ENCODE measurements around the gene DENND4B.
A peak's percentile ranks its signal among the peaks of the same experiment; 100 is the strongest.

DENND4B gene

DNA sequence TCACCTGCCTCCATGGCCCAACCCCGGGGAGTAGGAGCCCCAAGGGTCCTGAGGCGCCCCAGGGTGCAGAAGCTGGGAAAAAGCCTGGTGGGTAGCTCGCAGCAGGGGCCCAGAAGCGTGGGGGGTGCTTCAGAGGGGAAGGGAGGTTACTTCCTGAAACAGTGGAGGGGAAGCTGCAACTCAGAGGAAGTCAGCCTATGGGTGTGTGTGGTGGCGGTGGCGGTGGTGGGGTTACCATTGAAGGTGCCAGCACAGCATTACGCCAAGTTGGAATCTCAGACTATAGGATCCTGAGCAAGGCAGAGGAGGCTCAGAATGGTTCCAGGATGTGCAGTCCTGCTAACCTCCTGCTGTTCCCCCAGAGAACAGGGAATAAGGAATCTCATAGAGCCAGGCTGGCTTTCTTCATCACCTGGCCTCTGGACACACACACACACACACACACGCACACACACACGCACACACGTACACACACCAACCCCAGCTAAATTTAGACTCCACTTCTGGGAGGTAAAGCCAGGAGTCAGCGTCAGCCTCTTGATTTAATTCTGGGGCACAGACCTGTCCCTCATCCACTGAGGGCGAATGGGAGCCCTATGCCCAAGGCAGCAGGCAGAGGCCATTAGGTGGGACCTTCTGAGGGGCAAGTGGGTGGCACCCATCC lies 1.3 kb downstream of the DENND4B start:
- DNase-seq (ENCODE audit: low read depth in 2 of 2) = peak; percentile 57 to 68

DNA sequence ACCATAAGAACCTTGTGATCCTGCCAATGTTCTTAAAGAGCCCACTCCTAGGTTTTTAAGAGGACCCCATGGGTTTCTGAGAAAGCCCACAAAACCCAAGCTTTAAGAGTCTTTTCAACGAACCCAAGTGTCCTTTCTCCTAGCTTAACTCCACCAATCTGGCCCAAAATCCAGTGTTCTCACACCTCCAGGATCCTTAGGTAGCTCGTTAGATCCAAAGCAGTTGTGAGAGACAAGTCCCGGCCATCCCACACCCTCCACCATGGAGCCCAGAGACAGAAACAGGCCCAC lies 1.7 kb downstream of the DENND4B start:
- no peak for DNase-seq (ENCODE audit: low read depth in 2 of 2)

DNA sequence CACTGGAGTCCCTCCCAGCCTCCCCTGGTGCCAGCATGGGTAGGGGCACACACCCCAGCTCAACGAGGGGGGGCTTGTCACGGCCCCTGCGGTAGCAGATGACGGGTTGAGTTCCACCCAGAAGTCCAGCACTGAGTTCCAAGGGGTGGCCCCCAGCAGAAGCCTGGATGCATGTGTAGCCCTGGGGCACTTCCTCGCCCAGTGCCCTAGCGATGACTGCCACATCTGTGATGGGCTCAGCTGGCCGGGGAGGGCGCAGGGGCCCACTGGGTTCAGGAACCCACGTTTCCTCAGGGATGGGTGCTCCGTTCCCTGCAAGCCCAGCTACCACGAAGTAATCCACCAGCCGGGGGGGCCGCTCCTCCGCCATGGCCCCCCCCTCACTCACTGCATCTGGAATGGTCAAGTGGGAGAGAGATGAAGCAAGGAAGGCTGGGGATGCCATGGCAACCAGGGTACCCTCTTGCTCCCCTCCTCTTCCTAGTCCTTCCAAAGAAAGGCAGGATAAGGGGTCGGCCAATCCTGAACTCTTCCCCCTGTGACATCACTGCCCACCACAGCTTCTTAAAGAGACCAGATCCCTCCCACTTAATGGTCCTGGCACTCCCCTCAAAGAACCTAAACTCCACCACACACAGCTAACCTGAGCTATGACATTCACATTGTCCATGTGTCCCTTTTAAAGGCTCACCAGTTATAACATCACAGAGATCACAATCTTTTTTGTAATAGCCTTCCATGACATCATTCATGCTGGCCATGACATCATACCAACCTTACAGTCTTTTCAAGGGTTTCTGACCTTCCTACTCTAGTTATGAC lies 2.3 kb downstream of the DENND4B start:
- no peak for DNase-seq (ENCODE audit: low read depth in 2 of 2)

GRCh38 chr1:153942766-153943549 lies 3.6 kb downstream of the DENND4B start:
- DNase-seq (ENCODE audit: low read depth in 2 of 2) = no peak

GRCh38 chr1:153941826-153942725 lies 4.4 kb downstream of the DENND4B start:
- DNase-seq (ENCODE audit: low read depth in 2 of 2) = no peak

- DNase-seq (ENCODE audit: low read depth in 2 of 2) = no peak
Measured at GRCh38 chr1:153940756-153941155, 5.8 kb downstream of the DENND4B start.

DNA sequence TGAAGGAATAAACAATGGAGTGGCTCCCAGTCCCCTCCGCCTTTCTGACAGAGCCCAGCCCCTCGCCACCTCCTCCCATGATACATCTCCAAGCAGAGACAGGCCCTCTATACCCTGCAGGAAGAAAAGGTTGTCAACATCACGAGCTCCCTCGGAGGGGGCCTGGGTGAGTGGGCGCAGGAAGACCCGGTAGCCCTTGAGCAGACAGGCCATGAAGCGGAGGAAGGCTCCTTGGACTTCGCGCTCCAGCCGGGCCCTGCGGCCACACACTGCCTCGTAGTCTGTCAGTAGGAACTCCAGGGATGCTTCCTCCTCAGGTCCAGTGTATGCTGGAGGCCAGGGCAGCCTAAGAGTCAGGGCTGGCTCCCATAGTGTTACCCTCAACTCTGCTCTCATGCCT lies 7.0 kb downstream of the DENND4B start:
- DNase-seq (ENCODE audit: low read depth in 2 of 2) = no peak

GRCh38 chr1:153938996-153939395 lies 7.5 kb downstream of the DENND4B start:
- no peak for DNase-seq (ENCODE audit: low read depth in 2 of 2)

- no peak for DNase-seq (ENCODE audit: low read depth in 2 of 2)
Measured at GRCh38 chr1:153937331-153937730, 9.2 kb downstream of the DENND4B start.

GRCh38 chr1:153936011-153936802 lies 10.3 kb downstream of the DENND4B start:
- DNase-seq (ENCODE audit: low read depth in 2 of 2) = no peak

DNA sequence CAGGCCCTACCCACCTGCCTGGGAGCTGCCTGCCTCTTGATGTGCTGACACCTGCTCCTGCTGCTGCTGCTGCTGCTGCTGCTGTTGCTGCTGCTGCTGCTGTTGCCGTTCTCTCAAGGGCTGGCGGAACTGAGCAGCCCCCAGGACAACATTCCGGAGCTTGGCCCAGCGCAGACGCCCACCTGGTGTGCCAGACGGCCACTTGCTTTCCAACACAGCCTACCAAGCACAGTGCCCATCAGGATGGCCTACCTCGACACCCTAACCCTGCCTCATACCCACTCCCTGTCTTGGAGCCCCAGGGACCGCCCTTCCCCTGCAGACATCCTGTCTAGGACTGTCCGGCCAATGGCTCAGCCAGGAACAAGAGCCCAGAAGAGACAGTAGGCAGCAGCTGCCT lies 11.8 kb downstream of the DENND4B start:
- DNase-seq (ENCODE audit: low read depth in 2 of 2) = no peak

DNA sequence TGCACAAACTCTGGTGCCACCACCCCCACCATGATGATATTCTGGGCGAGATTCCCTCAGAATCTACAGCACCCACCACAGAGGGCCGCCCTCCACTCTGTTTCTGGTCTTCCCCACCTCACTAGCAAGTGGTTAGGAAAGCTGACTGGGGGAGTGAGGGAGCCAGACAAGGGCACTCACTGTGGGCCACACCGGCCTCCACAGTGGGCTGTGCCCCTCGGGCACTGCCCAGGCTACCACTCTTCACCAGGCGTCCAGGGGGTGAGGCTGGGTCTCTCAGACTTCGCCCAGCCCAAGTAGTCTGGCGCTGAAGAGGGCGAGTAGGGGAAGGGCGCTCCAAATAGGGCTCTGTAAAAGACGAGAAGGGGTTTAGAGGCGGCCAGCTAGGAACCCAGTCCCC lies 12.6 kb downstream of the DENND4B start:
- DNase-seq (ENCODE audit: low read depth in 2 of 2) = no peak

- DNase-seq (ENCODE audit: low read depth in 2 of 2) = no peak
Measured at GRCh38 chr1:153933430-153933829, 13.1 kb downstream of the DENND4B start.

GRCh38 chr1:153932156-153933131 lies 14.1 kb downstream of the DENND4B start:
- DNase-seq (ENCODE audit: low read depth in 2 of 2) = no peak

DNA sequence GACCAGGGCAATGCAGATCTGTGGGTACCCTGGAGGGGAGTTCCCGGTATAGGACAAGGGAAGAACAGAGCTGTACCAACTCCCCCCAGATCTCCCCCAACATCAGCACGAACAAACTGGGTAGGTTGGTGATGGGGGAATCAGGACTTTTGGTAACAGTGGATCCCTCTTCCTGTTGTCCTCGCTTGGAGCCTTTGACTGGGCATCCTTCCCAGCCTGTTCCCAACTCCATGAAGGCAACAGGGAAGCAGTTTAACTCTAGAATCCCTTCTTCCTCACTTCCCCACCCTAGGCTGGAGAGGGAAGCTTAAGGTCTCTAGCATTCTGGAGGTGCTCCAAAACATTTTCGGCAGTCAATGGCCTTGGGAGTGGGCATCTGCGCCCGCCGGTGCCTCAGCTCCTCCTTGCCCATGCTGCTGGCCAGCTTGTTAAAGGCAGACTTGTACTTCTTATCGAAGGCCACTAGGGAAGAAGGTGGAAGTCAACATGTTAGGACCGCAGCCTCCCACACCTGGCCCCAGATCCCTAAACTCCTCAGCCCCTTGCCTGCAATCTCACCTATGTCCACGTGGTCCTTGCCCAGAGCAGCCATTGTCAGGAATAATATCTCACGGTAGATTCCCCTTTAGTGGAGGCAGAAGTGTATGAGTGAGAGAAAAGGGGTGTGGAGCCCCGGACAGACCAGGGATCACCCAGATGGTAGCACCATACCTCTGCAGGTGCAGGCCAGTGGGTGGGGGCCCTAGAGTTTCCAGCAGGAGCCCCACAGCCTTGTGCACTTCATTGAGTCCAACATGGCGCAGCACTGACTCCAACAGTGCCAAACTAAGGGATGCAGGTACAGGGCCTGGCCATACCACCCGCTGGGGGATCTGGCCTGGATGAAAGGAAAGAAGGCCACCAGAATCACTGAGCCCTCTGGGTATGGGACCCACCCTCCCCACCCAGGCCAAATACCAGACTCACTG lies 16.3 kb downstream of the DENND4B start:
- no peak for DNase-seq (ENCODE audit: low read depth in 2 of 2)

GRCh38 chr1:153929426-153929825 lies 17.1 kb downstream of the DENND4B start:
- no peak for DNase-seq (ENCODE audit: low read depth in 2 of 2)

- DNase-seq (ENCODE audit: low read depth in 2 of 2) = no peak
Measured at GRCh38 chr1:153928791-153929341, 17.7 kb downstream of the DENND4B start.

DNA sequence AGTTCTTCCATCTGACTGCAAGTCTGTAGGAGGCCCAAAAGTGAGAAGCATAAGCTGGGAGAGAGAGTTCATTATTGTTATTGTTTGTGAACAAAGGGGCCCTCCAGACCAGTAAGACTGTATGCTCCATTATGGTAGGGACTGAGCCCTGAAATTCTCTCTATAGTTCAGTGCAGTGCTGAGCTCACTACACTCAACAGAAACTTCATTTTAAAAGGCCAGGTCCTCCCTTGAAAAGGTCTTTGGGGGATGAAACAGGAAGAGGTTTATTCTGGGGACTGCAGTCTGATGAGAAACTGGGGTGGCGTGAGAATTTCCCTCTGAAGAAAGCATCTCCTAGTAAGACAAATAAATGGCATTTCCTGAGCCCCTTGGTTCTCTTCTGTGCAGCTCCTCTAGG lies 18.3 kb downstream of the DENND4B start:
- no peak for DNase-seq (ENCODE audit: low read depth in 2 of 2)

All from stimulated activated CD8-positive, alpha-beta memory T cell treated with anti-CD3 and anti-CD28 coated beads, Interleukin-2, amount 100 ng/mL, for 1 hour (primary cell).